Astrocyte (in vitro differentiated cells and primary cell): ENCODE results near the gene CDK2. TPM values are rescaled to one million over a fixed set of nuclear protein-coding genes. Genes with fewer than 3 reads are reported as not detected.
A peak's percentile ranks its signal among the peaks of the same experiment; 100 is the strongest.
"Not testable (repeated sequence)": the region's sequence is repeated elsewhere in the genome, so short reads cannot be mapped to it uniquely, and the experiment has no call there.

Experiments used
- DNase-seq: peaks from one replicate; pipeline ENCODE4 v3.0.0-alpha.2; 2010; ENCODE audit warnings: low read depth
- FAIRE-seq: peaks from 2 replicates; lab custom pipeline; 2011; peaks lifted over from hg19 to GRCh38; lab: Jason Lieb, UNC
- H2AFZ ChIP-seq: 2 replicates; pipeline ENCODE4 v1.6.0; 2012; ENCODE audit warnings: low read depth, low read length, inconsistent platforms
- H3K27ac ChIP-seq: 2 replicates; pipeline ENCODE4 v1.5.1; 2011; ENCODE audit warnings: low read depth, low read length, inconsistent platforms
- H3K27me3 ChIP-seq: 2 replicates; pipeline ENCODE4 v1.6.0; 2011; ENCODE audit warnings: low read length, inconsistent platforms; ENCODE audit not compliant: insufficient read depth
- H3K36me3 ChIP-seq: 2 replicates; pipeline ENCODE4 v1.5.1; 2011; ENCODE audit warnings: low read length, inconsistent platforms; ENCODE audit not compliant: insufficient read depth
- H3K4me1 ChIP-seq: 2 replicates; pipeline ENCODE4 v1.5.1; 2011; ENCODE audit warnings: low read length, inconsistent platforms; ENCODE audit not compliant: insufficient read depth
- H3K4me2 ChIP-seq: 2 replicates; pipeline ENCODE4 v1.6.0; 2012; ENCODE audit warnings: low read length, inconsistent platforms
- H3K4me3 ChIP-seq: 2 replicates; pipeline ENCODE4 v1.5.1; 2011; ENCODE audit warnings: low read depth, mild to moderate bottlenecking, low read length, inconsistent platforms; ENCODE audit not compliant: insufficient read depth
- H3K79me2 ChIP-seq: 2 replicates; pipeline ENCODE4 v1.6.0; 2012; ENCODE audit warnings: mild to moderate bottlenecking, low read length, inconsistent platforms; ENCODE audit not compliant: insufficient read depth
- H3K9ac ChIP-seq: 2 replicates; pipeline ENCODE4 v1.6.0; 2012; ENCODE audit warnings: mild to moderate bottlenecking, low read length, inconsistent platforms
- H3K9me3 ChIP-seq: 2 replicates; pipeline ENCODE4 v1.5.1; 2012; ENCODE audit warnings: low read depth, mild to moderate bottlenecking, low read length, inconsistent platforms; ENCODE audit not compliant: insufficient read depth
- H4K20me1 ChIP-seq: 2 replicates; pipeline ENCODE4 v1.6.0; 2012; ENCODE audit warnings: low read length, inconsistent platforms; ENCODE audit not compliant: insufficient read depth
- H3K27ac Mint-ChIP-seq: one replicate; pipeline ENCODE4 v1.8.0; 2021; ENCODE audit warnings: mild to moderate bottlenecking, mixed read lengths; ENCODE audit not compliant: unreplicated experiment
- H3K27me3 Mint-ChIP-seq: one replicate; pipeline ENCODE4 v1.8.0; 2021; ENCODE audit warnings: low read depth, mixed read lengths; ENCODE audit not compliant: unreplicated experiment
- H3K36me3 Mint-ChIP-seq: one replicate; pipeline ENCODE4 v1.8.0; 2021; ENCODE audit warnings: low read depth, mixed read lengths; ENCODE audit not compliant: unreplicated experiment
- H3K4me1 Mint-ChIP-seq: one replicate; pipeline ENCODE4 v1.8.0; 2021; ENCODE audit warnings: low read depth, mixed read lengths; ENCODE audit not compliant: unreplicated experiment
- H3K4me3 Mint-ChIP-seq: one replicate; pipeline ENCODE4 v1.8.0; 2021; ENCODE audit warnings: mild to moderate bottlenecking, moderate library complexity, mixed read lengths; ENCODE audit not compliant: unreplicated experiment
- H3K9me3 Mint-ChIP-seq: one replicate; pipeline ENCODE4 v1.8.0; 2021; ENCODE audit warnings: mild to moderate bottlenecking, mixed read lengths; ENCODE audit not compliant: unreplicated experiment
- CTCF ChIP-seq: IDR thresholded peaks from 2 replicates; pipeline ENCODE4 v1.5.1; 2011; ENCODE audit warnings: low read depth, mild to moderate bottlenecking, inconsistent platforms, low read length, moderate library complexity; ENCODE audit not compliant: insufficient read depth
- EZH2 ChIP-seq: IDR thresholded peaks from 2 replicates; pipeline ENCODE4 v1.6.1; 2012; ENCODE audit warnings: mild to moderate bottlenecking, low read length, inconsistent platforms; ENCODE audit not compliant: insufficient read depth
- total RNA-seq: library from RNA; stranded (reverse); gene quantifications from 2 replicates; pipeline ENCODE4 v1.2.1, GENCODE V29; 2021

CDK2 gene
- total RNA-seq, 1 donor from 2014 or later, result 44.3 TPM

GRCh38 chr12:56001487-56002100 is 35.0 kb downstream of the CDK2 start:
- no peak overlapping the region for H3K9ac ChIP-seq
- H3K27me3 Mint-ChIP-seq, result no peaks in the 10 kb centered on the region
- peak overlapping the region; percentile 8 for H3K4me3 Mint-ChIP-seq
- no peak overlapping the region for H3K27ac ChIP-seq
- H4K20me1 ChIP-seq, result no peaks in the 10 kb centered on the region
- no peak overlapping the region for H3K4me2 ChIP-seq
- peaks cover 6% of the 10 kb centered on the region for H3K4me1 ChIP-seq
- no peak for FAIRE-seq
- no peaks in the 10 kb centered on the region for H3K27me3 ChIP-seq
- H3K9me3 ChIP-seq, result no peaks in the 10 kb centered on the region
- H2AFZ ChIP-seq, result no peak overlapping the region
- H3K27ac Mint-ChIP-seq, result no peak overlapping the region
- H3K36me3 ChIP-seq, result peaks cover 5% of the 10 kb centered on the region
- no peak for TF ChIP-seq CTCF
- no peak for TF ChIP-seq EZH2
- peaks cover 2% of the 10 kb centered on the region for H3K9me3 Mint-ChIP-seq
- no peak for DNase-seq
- H3K36me3 Mint-ChIP-seq, result peaks cover 21% of the 10 kb centered on the region
- H3K79me2 ChIP-seq, result peaks cover 6% of the 10 kb centered on the region
- no peaks in the 10 kb centered on the region for H3K4me1 Mint-ChIP-seq
- no peak overlapping the region for H3K4me3 ChIP-seq

DNA sequence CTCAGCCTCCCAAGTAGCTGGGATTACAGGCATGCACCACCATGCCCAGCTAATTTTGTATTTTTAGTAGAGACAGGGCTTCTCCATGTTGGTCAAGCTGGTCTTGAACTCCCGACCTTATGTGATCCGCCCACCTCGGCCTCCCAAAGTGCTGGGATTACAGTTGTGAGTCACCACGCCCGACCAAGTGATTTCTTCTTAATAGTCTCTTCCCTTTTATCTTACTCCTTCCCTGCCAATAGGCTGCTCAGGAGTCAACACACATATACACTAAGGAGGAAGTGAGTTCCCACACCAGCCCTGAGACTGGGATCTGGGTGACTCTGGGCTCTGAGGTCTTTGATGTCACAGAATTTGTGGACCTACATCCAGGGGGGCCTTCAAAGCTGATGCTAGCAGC is 36.7 kb downstream of the CDK2 start:
- not testable (repeated sequence) for FAIRE-seq, H3K4me1 ChIP-seq, H3K9me3 Mint-ChIP-seq, H3K4me2 ChIP-seq, H3K4me3 ChIP-seq, H3K27ac ChIP-seq, H3K27me3 ChIP-seq, H2AFZ ChIP-seq, H3K9me3 ChIP-seq, H3K27ac Mint-ChIP-seq, H4K20me1 ChIP-seq, H3K4me1 Mint-ChIP-seq, H3K9ac ChIP-seq, H3K4me3 Mint-ChIP-seq, H3K27me3 Mint-ChIP-seq, H3K79me2 ChIP-seq, H3K36me3 ChIP-seq, DNase-seq
- H3K36me3 Mint-ChIP-seq, result peaks cover 21% of the 10 kb centered on the region

DNA sequence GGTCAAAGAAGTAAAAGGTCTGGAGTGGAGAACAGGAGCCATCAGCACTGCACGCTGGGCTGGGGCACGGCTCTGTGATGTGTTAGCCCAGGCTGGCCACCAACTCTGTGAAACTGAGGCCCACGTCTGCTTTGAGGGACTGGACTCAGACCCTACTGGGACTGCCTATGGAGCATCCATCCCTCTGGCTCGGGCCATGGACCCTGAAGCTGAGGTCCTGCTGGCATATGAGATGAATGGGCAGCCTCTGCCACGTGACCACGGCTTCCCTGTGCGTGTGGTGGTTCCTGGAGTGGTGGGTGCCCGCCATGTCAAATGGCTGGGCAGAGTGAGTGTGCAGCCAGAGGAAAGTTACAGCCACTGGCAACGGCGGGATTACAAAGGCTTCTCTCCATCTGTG is 37.6 kb downstream of the CDK2 start:
- Histone ChIP-seq H3K4me3 (no peak overlapping the region), H3K27ac (no peak overlapping the region), H3K36me3 (peaks cover 5% of the 10 kb centered on the region), H3K27me3 (no peaks in the 10 kb centered on the region), H3K9ac (no peak overlapping the region), H3K4me1 (no peaks in the 10 kb centered on the region), H2AFZ (no peak overlapping the region), H3K9me3 (no peaks in the 10 kb centered on the region), H3K4me2 (no peak overlapping the region), H3K79me2 (no peaks in the 10 kb centered on the region), H4K20me1 (no peaks in the 10 kb centered on the region)
- no peaks in the 10 kb centered on the region for H3K4me1 Mint-ChIP-seq
- H3K9me3 Mint-ChIP-seq, result peaks cover 2% of the 10 kb centered on the region
- H3K4me3 Mint-ChIP-seq, result no peak overlapping the region
- no peaks in the 10 kb centered on the region for H3K27me3 Mint-ChIP-seq
- no peak for TF ChIP-seq EZH2
- no peak for TF ChIP-seq CTCF
- no peak overlapping the region for H3K27ac Mint-ChIP-seq
- H3K36me3 Mint-ChIP-seq, result peaks cover 21% of the 10 kb centered on the region
- FAIRE-seq (no peak), DNase-seq (no peak)
